ENCODE measurements around the gene ATG14.
"Not testable (repeated sequence)": the region's sequence is repeated elsewhere in the genome, so short reads cannot be mapped to it uniquely, and the experiment has no call there.

ATG14 gene

DNA sequence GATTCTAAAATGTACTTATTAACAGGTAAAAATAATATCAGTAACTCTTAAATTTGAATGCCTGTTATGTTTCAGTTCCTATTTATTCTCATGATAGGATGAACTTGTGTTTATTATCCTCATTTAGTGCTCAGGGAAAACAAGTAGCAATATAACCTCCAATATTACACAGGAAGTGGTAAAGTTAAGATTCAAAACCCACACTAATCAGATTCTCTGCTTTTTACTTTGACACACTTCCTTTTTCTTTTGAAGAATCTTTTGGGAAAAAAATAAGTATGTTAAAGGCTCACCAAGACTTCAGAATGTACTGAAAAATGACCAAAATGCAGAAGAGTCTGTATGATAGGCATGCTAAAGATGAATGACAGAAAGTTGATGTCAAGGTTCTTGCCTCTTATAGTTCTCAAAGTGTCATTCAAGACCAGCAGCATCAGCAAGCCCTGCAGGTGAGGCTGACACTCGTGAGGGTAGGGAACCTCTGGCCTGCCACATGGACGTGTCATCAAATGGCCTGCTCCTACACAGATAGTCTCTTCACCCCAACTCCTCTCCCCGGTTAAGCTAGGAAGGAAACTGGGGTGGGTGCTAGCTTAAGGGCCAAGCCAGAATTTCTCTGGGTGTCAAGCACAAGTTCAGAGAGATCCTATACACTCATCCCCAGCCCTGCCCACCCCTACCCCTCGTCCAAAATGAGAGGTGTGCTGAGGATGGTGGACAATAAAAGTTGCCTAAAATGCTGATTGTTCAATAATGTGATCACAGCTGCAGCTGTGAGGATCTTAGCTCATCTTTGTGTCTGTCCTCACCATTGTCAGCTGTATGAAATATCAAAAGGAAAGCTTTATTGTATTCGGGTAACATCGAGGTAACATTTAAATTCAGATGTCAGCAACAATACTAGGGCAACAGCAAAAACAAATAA is 22.5 kb upstream of the ATG14 start:
- no peak for DNase-seq (ENCODE audit: low read depth)

DNA sequence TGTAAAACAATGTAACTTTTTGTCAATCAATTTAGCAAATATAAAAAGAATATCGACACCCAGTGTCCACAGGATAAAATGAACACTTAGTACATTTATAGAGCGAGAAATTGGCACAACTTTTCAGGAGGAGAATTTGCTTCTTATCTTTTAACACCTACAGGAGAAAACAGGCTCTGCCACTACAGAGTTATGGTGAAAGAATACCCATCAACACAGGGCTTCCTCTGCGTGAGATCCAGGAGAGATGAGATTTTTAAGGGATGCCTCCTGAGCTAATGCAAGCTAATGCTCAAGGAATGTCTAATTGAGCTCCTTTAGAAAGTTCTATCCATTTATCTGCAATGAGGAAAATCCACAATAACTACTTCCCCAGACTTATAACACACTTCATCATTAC is 21.0 kb upstream of the ATG14 start:
- no peak for DNase-seq (ENCODE audit: low read depth)

DNA sequence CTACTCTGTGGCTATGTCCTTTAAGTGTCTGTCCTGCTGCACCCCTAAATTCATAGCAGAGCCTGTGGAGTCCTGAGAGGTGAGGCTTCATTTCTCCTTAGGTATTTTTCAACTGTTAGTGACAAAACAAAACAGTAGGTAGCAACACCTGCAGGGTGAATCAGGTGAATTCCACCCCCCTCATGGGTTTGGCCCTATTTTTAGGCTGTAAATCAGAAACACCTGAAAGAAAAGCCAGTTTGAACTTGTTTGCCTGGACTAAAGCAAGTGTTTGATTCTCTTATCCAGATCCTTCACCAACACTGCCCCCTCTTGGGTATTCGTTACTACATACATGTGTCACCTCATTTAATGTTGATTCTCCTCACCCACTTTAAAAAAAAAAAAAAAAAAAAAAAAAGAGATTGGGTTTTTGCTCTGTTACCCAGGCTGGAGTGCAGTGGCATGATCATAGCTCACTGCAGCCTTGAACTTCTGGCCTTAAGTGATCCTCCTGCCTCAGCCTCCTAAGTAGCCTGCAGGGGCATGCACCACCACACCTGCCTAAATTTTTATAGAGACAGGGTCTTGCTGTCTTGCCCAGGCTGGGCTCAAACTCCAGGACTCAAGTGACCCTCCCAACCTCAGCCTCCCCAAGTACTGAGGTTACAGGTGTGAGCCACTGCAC is 18.5 kb upstream of the ATG14 start:
- DNase-seq (ENCODE audit: low read depth): peak; percentile 63

DNA sequence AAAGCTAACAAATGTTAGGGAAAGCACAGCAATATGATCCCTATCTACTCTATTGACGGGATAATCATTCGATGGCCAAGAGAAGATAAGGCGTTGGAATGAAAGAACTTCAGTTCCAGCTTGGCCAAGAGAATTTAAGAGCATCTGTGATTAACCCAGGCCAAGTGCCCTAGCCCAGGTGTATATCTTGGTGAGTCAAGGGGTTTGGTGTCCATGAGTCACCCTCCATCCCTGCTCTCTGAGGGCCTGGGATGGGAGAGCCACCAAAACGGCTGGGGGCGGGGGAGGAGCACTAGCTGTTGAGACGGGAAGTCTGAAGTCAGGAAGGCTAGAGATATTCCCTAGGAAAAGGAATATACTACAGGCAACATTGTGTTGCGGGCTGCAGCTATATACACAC is 15.8 kb upstream of the ATG14 start:
- no peak for DNase-seq (ENCODE audit: low read depth)

DNA sequence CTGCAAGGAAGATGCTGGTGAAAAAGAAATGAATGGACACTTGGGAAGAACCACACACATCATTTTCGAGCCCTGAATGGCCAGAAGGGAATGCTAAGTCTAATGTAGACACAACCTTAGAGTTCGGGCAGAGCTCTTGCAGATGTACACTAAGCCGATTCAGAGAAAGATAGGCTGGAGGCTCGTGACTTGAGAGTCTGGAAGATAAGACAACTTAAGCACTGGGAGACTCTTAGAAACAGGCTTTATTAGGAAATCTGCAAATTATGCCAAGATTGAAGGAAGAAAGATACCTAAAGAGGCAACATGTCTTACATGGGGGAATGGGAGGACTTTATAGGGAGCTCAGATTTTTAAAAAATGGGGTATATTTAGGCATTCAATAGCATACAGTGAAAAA is 15.3 kb upstream of the ATG14 start:
- no peak for DNase-seq (ENCODE audit: low read depth)

DNA sequence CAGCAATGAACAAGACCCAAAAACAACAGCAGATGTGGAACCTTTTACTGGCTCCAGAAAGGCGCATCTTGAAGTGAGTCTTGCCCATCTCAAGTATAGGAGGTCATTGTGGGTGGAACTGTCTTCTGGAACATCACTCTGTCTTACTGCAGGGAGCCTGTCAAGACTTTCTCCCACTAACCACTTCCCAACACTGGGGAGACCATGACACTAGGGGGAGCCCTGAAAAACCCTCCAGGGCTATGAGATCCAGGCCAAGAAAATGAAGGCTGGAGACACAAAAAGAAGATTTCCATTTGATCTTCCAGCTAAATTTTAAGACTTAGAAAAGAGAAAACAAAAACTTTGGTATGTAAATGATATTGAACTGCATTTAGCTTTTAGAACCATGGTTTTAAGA is 13.5 kb upstream of the ATG14 start:
- no peak for DNase-seq (ENCODE audit: low read depth)

DNA sequence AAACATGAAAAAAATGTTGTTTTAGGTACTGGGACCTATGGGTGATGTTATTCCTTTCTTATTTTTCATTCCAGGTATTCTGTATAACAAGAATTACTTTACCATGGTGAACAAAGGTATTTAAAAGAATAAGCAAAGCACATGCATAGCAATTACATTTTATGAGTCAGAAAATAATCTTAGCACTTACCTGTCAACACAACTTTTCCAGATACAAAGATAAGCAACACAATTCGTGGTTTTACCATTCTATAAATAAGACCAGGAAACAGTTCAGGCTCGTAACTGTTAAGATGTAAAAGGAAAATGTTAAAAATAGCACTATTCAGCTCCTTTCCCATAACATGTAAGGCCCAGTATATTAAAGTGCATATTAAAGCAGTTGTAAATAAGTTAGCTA is 12.3 kb upstream of the ATG14 start:
- no peak for DNase-seq (ENCODE audit: low read depth)

DNA sequence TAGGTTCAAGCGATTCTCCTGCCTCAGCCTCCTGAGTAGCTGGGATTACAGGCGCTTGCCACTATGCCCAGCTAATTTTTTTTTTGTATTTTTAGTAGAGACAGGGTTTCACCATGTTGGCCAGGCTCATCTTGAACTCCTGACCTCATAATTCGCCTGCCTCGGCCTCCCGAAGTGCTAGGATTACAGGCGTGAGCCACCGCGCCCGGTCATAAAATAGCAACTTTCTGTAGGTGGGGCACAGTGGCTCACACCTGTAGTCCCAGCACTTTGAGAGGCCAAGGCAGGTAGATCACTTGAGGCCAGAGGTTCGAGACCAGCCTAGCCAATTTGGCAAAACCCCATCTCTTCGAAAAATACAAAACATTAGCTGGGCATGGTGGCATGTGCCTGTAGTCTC is 10.7 kb upstream of the ATG14 start:
- not testable (repeated sequence) for DNase-seq (ENCODE audit: low read depth)

DNA sequence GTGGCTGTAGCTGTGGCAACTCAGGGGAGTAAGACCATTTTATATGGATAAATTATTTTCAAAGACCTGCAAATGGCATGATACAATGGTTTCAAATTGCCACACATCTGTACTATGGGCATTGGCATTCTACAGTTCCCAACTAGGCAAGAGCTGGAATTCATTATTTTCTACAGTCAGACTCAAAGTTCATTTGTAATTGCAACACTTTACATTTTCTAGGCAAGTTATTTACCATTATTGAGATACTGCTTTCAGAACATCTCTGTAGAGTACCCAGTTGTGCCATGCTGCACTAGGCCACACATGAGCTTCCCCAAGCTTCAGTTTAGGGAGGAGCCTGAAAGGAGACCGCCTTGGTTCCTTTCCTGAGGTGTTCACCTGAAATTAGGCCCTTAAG is 8.0 kb upstream of the ATG14 start:
- no peak for DNase-seq (ENCODE audit: low read depth)

DNA sequence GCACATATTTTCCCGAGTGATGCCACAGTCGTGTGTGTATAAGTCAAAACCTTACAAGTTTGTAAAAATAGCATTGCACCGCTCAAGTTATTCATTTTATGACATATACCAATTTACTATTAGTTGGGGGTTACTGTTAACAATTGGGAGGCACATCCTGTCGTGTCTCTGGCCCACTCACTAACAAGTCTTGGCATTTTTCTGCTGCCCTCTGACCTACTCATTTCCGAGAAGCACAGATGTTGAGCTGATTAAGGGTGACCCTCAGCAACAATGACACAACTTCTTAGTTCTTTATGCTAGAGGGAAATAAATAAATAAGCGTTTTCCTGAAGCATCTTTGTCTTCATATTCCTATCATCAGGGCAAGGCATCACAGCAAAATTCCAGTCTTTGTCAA is 6.8 kb upstream of the ATG14 start:
- DNase-seq (ENCODE audit: low read depth): no peak

DNA sequence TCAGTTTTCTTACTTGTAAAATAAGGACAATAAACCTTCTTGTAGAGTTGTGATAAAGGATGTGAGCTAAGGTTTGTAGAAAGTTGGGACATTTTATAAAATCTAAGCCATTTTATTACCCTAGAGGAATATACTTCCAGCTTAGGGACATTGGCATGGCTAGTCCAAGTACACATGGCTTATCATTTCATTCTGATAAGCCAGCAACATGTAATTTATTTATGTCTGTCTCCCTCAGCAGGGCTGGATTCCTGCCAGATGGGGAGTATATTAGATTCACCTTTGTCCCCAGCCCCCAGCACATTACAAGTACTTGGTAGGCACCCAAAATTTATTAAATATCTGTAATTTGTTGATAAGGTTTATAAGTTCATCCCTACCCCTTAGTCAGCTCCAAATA is 6.3 kb upstream of the ATG14 start:
- DNase-seq (ENCODE audit: low read depth): no peak

DNA sequence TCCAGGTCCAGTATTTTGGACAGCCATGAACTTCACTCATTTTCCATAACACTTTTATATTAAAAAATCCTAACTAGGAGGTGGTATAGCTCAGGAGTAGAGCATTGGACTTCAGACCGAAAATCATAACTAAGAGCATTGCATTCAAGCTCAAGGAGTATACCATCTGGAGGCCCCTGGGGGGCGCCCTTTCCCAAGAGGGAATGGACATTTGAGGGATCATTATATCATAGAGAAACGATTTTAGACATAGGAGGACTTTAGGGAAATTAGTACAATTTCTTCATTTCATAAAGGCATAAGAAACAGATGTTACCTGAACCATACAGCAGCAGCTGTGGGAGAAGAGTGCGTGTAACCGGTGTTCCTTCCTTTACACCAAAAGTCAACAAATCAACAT is 5.2 kb upstream of the ATG14 start:
- DNase-seq (ENCODE audit: low read depth): no peak

DNA sequence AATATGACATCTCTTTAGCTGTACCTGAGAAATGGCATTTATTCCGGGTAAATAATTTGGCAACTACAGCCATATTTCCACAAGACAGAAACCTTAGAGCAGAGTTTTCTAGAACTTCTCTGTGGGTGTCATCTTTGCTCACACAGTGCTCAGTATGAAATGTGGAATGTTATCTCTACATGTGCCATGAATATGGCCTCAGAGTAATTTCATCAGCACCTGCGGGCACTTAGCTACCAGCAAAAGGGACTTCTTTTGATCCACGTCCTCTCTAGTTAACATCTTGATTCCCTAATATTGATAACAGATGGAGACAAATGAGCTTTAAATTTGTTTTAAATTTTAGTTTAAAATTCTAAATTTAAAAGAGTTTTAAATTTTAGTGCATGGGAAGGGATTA is 2.9 kb upstream of the ATG14 start:
- no peak for DNase-seq (ENCODE audit: low read depth)

DNA sequence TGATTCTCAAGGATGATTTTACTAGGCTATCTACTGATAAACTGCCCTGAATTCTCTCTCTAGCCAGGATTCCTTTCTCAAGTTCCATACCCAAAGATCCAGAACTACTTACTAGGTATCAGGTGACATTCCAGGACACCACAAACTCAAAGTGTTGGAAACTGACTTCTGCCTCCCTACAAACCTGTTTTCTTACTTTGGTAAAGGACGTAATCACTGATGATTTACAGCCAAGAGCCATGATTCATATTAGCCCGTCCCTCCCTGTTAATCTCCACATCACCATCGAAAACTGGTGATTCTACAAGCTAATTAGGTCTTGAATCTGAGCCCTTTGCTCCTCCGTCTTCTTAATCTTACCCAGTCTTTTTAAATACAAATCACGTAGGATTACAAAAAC is 1.0 kb upstream of the ATG14 start:
- no peak for DNase-seq (ENCODE audit: low read depth)

DNA sequence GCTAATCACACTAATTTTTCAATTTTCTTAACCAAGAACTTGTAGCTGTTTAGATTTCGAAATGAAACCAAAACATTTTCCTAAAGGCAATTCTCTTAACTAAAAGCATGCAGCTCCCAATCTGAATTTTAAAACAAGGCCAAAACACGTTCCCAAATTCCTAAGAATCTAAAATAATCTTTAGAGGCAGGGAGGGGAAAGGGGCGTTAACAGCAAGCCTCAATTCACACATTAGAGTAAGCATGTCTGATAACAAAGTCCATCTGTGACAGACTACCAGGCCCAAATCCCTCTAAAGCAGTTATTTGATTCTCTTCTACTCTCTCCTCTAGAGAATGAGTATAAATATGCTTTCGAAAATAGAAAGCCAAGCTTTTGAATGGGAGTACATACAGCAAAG is 754 bp downstream of the ATG14 start:
- DNase-seq (ENCODE audit: low read depth): no peak

DNA sequence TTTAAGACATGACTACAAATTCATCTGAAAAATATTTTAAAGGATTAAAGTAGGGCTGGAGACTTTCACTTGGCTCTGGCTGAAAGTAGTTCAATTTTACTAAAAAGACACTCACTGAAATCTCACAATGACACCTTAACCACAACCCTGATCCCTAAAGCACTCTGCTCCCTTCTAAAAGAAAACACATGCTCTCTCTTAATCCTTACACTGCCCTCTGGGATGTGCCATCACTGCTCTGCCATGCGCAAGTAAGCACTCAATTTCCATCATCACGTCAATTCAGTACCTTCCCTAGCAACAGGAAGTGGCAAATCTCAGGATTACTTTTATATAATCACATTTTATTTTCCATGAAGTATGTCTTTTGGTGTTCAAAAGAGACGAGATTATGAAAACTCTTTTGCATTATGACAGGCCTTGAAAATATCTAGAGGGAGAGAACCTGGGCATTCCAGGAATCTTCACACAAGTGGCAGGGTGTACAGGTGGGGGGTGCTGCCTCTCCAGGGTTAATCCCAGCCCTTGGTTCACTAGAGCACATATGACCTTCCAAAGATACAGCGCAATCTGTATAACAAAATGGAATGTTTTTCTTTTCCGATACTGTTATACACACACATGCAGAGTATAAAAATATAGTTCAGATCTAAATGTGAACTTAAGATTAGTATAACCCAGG is 7.3 kb downstream of the ATG14 start:
- no peak for DNase-seq (ENCODE audit: low read depth)

DNA sequence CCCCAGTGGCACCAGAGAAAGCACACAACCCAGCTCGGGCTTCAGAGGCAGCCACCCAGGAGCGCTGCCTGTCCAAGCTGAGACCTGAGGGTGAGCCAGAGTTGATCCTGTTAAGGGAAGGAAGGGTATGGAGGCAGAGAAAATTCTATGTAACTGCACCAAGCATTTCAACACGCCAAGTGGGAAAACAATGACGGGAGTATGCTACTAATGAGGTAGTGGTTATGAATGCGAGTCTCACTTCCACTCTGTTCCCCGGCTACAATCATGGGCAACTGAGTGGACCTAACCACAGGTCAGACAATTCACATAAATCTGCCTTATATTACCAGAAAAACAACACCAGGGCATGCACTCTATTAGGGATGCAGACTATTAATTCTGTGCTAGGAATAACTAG is 9.9 kb downstream of the ATG14 start:
- no peak for DNase-seq (ENCODE audit: low read depth)

DNA sequence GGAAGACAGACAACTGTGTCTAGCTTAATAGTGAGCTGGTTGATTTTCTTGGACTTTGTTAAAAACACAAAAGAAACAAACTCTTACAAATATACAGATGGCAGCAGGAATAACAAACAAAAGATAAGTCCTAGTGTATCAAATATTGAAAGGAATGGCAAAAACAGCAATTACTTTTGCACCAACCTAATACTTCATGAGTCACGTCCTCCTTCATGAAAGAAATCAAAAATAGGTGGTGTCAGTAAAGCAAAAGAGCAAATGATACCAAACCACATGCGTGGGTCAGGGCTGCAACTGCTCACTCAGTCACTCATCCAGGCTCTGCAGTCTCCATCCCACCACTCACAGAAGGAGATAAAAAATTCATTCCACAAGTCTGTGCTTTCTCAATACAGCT is 11.8 kb downstream of the ATG14 start:
- DNase-seq (ENCODE audit: low read depth): no peak

DNA sequence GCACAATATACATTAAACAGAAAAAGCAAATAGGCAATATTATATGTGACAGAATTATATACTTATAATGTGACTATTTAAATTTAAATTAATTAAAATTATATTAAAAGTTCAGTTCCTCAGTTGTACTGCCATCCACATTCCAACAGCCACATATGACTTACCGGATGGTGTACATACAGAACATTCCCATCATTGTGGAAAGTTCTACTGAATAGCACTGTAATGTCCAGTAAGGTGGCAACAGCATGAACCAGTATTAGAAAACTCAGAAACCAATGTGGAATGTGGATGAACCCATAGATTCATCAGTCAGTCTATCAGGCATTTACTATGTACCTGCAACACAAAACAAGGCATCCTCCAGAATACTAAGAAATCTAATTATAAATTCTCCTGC is 12.4 kb downstream of the ATG14 start:
- DNase-seq (ENCODE audit: low read depth): no peak

DNA sequence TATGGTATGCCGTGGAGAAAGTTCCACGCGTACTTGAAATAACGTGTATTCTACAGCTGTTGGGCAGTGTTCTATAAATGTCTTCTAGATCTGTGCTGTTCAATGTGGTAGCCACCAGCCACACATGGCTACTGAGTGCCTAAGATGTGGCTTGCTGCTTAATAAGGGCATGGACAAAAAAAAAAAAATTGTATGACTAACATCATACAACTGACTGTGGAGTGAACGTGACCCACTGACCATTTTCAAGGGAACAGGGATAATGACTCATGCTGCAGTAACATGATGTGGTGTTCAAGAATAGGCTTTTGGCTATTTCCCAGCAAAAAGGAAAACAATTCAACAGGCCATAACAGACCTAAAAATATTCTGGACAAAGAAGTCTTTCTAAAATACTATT is 13.0 kb downstream of the ATG14 start:
- DNase-seq (ENCODE audit: low read depth): peak; percentile 92

DNA sequence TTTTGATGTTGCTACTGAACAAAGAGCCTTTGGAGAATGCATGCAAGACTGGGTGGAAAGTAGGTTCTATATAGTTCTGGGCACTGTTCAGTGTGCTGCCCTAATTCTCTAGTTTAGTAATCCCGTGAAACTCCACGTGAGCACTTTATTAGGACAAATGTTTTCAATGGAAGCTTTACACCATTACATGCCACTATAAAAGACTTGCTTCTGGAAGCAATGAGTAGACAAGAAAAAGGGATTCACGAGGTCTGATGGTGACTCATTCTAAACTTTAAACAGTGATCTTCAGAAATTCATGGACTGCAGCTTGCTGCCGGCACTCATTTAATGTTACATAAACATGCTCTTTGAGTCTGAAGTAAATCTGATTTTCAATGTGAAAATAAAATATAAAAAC is 22.3 kb downstream of the ATG14 start:
- DNase-seq (ENCODE audit: low read depth): no peak

DNA sequence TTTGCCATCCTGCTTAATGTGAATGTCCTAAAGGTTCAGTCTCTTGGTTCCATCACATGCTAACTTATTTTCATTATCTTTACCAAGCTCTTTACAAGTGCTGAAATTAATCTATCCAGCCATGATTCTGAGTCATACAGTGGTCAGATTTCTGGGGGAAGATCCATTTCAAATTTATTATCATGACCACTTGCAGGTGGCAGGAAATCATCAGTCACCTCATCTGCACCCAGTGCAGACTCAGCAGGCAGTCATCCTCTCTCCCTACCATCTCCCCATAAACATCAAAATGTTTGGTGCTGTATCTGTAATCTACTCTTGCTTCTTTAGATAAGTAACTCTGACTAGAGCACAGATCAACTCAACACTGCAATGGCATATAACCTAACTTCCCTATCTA is 23.5 kb downstream of the ATG14 start:
- DNase-seq (ENCODE audit: low read depth): no peak

DNA sequence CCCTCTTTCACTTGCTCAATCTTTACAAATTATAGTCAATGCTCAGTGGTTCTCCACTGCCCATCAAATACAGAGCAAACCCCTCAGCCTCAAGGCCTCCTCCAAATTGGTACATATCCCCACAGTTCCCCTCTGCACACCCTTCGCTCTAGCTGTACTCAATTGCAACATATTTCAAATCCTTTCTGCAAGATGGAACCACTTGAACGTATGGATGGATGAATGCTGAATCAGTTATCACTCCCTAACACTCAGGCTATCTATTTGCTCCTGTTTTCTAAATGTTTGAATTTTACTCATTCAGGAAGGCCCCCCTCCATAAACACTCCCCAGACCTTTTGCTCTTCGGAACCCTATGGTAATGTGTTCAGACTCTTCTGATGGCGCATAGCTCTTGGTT is 24.5 kb downstream of the ATG14 start:
- no peak for DNase-seq (ENCODE audit: low read depth)
